ENCODE data around the gene CAPN14.

DNA sequence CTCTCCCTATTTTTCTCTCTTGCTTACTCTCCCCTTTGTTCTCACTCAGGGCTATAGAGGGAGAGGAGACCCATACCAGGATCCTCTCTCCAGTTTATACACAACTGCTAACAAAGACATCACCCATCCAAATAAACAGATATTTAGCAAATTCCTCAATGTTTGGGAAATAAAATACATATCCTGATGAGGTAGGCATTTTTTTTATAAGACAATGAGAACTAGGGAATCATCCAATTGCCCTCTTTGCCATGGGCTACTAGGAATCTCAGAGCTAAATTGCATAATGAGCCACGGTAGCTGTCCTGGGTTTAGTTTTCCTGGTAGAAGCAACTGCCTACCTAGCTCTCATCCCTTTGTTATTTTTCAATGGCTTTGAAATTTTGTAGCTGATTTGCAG is 27.1 kb downstream of the CAPN14 start:
- TF ChIP-seq BCL11B (tag by site-specific recombination; IDR thresholded peaks at IDR 0.05; ENCODE audit: low read depth): no peak
- TF ChIP-seq, protein P1, sequence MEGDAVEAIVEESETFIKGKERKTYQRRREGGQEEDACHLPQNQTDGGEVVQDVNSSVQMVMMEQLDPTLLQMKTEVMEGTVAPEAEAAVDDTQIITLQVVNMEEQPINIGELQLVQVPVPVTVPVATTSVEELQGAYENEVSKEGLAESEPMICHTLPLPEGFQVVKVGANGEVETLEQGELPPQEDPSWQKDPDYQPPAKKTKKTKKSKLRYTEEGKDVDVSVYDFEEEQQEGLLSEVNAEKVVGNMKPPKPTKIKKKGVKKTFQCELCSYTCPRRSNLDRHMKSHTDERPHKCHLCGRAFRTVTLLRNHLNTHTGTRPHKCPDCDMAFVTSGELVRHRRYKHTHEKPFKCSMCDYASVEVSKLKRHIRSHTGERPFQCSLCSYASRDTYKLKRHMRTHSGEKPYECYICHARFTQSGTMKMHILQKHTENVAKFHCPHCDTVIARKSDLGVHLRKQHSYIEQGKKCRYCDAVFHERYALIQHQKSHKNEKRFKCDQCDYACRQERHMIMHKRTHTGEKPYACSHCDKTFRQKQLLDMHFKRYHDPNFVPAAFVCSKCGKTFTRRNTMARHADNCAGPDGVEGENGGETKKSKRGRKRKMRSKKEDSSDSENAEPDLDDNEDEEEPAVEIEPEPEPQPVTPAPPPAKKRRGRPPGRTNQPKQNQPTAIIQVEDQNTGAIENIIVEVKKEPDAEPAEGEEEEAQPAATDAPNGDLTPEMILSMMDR (tag by site-specific recombination; IDR thresholded peaks at IDR 0.05): no peak
- TF ChIP-seq ZBTB8A (tag by site-specific recombination; IDR thresholded peaks at IDR 0.05): no peak
- TF ChIP-seq REPIN1 (tag by site-specific recombination; IDR thresholded peaks at IDR 0.05; ENCODE audit: low read depth): no peak
- TF ChIP-seq, protein P2, sequence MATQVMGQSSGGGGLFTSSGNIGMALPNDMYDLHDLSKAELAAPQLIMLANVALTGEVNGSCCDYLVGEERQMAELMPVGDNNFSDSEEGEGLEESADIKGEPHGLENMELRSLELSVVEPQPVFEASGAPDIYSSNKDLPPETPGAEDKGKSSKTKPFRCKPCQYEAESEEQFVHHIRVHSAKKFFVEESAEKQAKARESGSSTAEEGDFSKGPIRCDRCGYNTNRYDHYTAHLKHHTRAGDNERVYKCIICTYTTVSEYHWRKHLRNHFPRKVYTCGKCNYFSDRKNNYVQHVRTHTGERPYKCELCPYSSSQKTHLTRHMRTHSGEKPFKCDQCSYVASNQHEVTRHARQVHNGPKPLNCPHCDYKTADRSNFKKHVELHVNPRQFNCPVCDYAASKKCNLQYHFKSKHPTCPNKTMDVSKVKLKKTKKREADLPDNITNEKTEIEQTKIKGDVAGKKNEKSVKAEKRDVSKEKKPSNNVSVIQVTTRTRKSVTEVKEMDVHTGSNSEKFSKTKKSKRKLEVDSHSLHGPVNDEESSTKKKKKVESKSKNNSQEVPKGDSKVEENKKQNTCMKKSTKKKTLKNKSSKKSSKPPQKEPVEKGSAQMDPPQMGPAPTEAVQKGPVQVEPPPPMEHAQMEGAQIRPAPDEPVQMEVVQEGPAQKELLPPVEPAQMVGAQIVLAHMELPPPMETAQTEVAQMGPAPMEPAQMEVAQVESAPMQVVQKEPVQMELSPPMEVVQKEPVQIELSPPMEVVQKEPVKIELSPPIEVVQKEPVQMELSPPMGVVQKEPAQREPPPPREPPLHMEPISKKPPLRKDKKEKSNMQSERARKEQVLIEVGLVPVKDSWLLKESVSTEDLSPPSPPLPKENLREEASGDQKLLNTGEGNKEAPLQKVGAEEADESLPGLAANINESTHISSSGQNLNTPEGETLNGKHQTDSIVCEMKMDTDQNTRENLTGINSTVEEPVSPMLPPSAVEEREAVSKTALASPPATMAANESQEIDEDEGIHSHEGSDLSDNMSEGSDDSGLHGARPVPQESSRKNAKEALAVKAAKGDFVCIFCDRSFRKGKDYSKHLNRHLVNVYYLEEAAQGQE (tag by site-specific recombination; IDR thresholded peaks at IDR 0.05): no peak
